Measurements from ENCODE around the gene ZIC4.

- no peak for TF ChIP-seq EP300 (IDR thresholded peaks at IDR 0.05; ENCODE audit: borderline replicate concordance in 1 of 2, low read depth in 1 of 2, low read length in 1 of 2)
- no peak for TF ChIP-seq POLR2AphosphoS5 (IDR thresholded peaks at IDR 0.05; ENCODE audit: low read depth, low read length)
- TF ChIP-seq CTCF (IDR thresholded peaks at IDR 0.05) = no peak
- TF ChIP-seq RCOR1 (IDR thresholded peaks at IDR 0.05; ENCODE audit: low read length) = no peak
- TF ChIP-seq RFX5 (IDR thresholded peaks at IDR 0.05; ENCODE audit: low read length) = no peak
- TF ChIP-seq USF2 (IDR thresholded peaks at IDR 0.05; ENCODE audit: borderline replicate concordance, low read depth, low read length) = no peak
- TF ChIP-seq NFIC (IDR thresholded peaks at IDR 0.05; ENCODE audit: borderline replicate concordance) = no peak
- no peak for TF ChIP-seq MEF2A (IDR thresholded peaks at IDR 0.05; ENCODE audit: borderline replicate concordance, low read depth)
- TF ChIP-seq SMC3 (IDR thresholded peaks at IDR 0.05; ENCODE audit: low read depth, low read length) = no peak
- no peak for TF ChIP-seq TEAD4 (IDR thresholded peaks at IDR 0.05; ENCODE audit: borderline replicate concordance, insufficient read depth)
- no peak for TF ChIP-seq RAD21 (IDR thresholded peaks at IDR 0.05; ENCODE audit: low read length)
- no peak for TF ChIP-seq REST (IDR thresholded peaks at IDR 0.05; ENCODE audit: low read depth, low read length)
- TF ChIP-seq MXI1 (IDR thresholded peaks at IDR 0.05; ENCODE audit: low read depth, low read length) = no peak
- no peak for TF ChIP-seq FOXJ3 (CRISPR knock-in tag; IDR thresholded peaks at IDR 0.05)
Measured at GRCh38 chr3:147411238-147411814, 5.0 kb upstream of the ZIC4 start.
